ENCODE data around the gene EFCAB6. TPM values are rescaled to one million over a fixed set of nuclear protein-coding genes. Genes with fewer than 3 reads are reported as not detected.

The EFCAB6 gene
- total and polyA plus RNA-seq, 4 donors, result 0.14 to 2.1 (median 0.53) TPM

GRCh38 chr22:43592476-43592875 is 219.6 kb downstream of the EFCAB6 start (continued):
- TF ChIP-seq REST (IDR thresholded peaks at IDR 0.05), result no peak

- TF ChIP-seq ZBTB33 (IDR thresholded peaks at IDR 0.05), result no peak
- TF ChIP-seq MAX (IDR thresholded peaks at IDR 0.05), result no peak
- TF ChIP-seq ATF3 (IDR thresholded peaks at IDR 0.05), result no peak
- no peak for TF ChIP-seq NR2F2 (IDR thresholded peaks at IDR 0.05)
- TF ChIP-seq FOXA2 (IDR thresholded peaks at IDR 0.05), result no peak
- TF ChIP-seq TAF1 (conservative IDR thresholded peaks at IDR 0.05), result no peak
- Histone ChIP-seq H3K27ac (ENCODE audit: low read depth in 1 of 2, low read length in 2 of 2) (no peak overlapping the region), H3K4me1 (ENCODE audit: control insufficient read depth in 4 of 4, insufficient read depth in 4 of 4, low read length in 3 of 4) (no peaks in the 10 kb centered on the region), H3K36me3 (ENCODE audit: control insufficient read depth in 4 of 4, insufficient read depth in 3 of 4, low read depth in 1 of 4, low read length in 3 of 4) (no peaks in the 10 kb centered on the region), H3K9ac (ENCODE audit: low read depth in 1 of 2, low read length in 2 of 2) (no peak overlapping the region), H3K9me3 (ENCODE audit: control insufficient read depth in 4 of 4, low read length in 3 of 4) (peaks cover 0 to 3% (median 0%) of the 10 kb centered on the region in 4 donors), H3K4me3 (ENCODE audit: low read depth in 1 of 3, low read length in 3 of 3) (no peak overlapping the region), H3K27me3 (ENCODE audit: control insufficient read depth in 4 of 4, insufficient read depth in 4 of 4, low read length in 3 of 4) (no peaks in the 10 kb centered on the region)
- DNase-seq (ENCODE audit: low spot score), result no peak
- WGBS, result 87% methylated on average over 6 of the region's 6 CpGs
Observed at GRCh38 chr22:43591380-43591779, 220.7 kb downstream of the EFCAB6 start.

- Histone ChIP-seq H3K27ac (ENCODE audit: low read depth in 1 of 2, low read length in 2 of 2) (no peak overlapping the region), H3K9ac (ENCODE audit: low read depth in 1 of 2, low read length in 2 of 2) (no peak overlapping the region), H3K4me3 (ENCODE audit: low read depth in 1 of 3, low read length in 3 of 3) (no peak overlapping the region), H3K9me3 (ENCODE audit: control insufficient read depth in 4 of 4, low read length in 3 of 4) (peaks cover 0 to 6% (median 2%) of the 10 kb centered on the region in 4 donors), H3K4me1 (ENCODE audit: control insufficient read depth in 4 of 4, insufficient read depth in 4 of 4, low read length in 3 of 4) (no peaks in the 10 kb centered on the region), H3K27me3 (ENCODE audit: control insufficient read depth in 4 of 4, insufficient read depth in 4 of 4, low read length in 3 of 4) (no peaks in the 10 kb centered on the region), H3K36me3 (ENCODE audit: control insufficient read depth in 4 of 4, insufficient read depth in 3 of 4, low read depth in 1 of 4, low read length in 3 of 4) (no peaks in the 10 kb centered on the region)
- 8% methylated on average over 1 of the region's 1 CpG for WGBS
- TF ChIP-seq EGR1 (IDR thresholded peaks at IDR 0.05; ENCODE audit: low read depth in 2 of 2), result no peak
- no peak for TF ChIP-seq ZBTB33 (IDR thresholded peaks at IDR 0.05)
- no peak for TF ChIP-seq TAF1 (conservative IDR thresholded peaks at IDR 0.05)
- no peak for TF ChIP-seq RXRA (IDR thresholded peaks at IDR 0.05)
- TF ChIP-seq NR2F2 (IDR thresholded peaks at IDR 0.05), result no peak
- TF ChIP-seq ATF3 (IDR thresholded peaks at IDR 0.05), result no peak
- no peak for TF ChIP-seq HNF4G (IDR thresholded peaks at IDR 0.05)
- TF ChIP-seq CTCF (IDR thresholded peaks at IDR 0.05; ENCODE audit: low read depth, low read length, missing input control), result no peak
- TF ChIP-seq YY1 (IDR thresholded peaks at IDR 0.05), result no peak
- no peak for TF ChIP-seq REST (IDR thresholded peaks at IDR 0.05)
- no peak for TF ChIP-seq SP1 (IDR thresholded peaks at IDR 0.05)
- no peak for TF ChIP-seq GABPA (IDR thresholded peaks at IDR 0.05 in 1 of 2, conservative IDR thresholded peaks at IDR 0.05 in 1 of 2)
- no peak for TF ChIP-seq FOXA2 (IDR thresholded peaks at IDR 0.05)
- DNase-seq (ENCODE audit: low spot score), result no peak
Observed at GRCh38 chr22:43587574-43587973, 224.5 kb downstream of the EFCAB6 start.
